ENCODE results near the gene TTC28.

DNA sequence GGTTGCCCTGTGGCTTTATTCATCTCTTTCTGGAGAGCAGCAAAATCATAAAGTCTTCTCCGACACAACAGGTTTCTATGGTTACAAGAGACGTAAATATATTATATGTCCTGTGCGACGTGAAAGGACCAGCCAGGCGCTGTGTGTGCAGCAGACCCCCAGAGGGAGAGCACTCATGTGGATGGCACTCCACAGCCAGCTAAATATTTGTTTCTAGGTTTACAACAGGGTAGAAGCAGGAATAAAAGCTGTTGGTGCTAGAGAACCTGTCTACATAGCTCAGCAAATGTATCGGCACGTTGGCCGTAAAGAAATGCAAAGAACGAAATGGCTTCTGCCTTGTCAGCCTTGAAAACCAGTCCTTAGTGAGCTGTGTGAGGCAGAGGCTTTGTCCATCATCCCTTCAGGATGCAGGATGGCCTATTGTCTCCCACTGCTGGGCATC is 626.8 kb downstream of the TTC28 start:
- no peak for TF ChIP-seq KLF8 (tag by site-specific recombination; IDR thresholded peaks at IDR 0.05)
- no peak for TF ChIP-seq RBAK (tag by site-specific recombination; IDR thresholded peaks at IDR 0.05)
- TF ChIP-seq, protein P1, sequence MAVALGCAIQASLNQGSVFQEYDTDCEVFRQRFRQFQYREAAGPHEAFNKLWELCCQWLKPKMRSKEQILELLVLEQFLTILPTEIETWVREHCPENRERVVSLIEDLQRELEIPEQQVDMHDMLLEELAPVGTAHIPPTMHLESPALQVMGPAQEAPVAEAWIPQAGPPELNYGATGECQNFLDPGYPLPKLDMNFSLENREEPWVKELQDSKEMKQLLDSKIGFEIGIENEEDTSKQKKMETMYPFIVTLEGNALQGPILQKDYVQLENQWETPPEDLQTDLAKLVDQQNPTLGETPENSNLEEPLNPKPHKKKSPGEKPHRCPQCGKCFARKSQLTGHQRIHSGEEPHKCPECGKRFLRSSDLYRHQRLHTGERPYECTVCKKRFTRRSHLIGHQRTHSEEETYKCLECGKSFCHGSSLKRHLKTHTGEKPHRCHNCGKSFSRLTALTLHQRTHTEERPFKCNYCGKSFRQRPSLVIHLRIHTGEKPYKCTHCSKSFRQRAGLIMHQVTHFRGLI (tag by site-specific recombination; IDR thresholded peaks at IDR 0.05), result no peak
- TF ChIP-seq, protein P2, sequence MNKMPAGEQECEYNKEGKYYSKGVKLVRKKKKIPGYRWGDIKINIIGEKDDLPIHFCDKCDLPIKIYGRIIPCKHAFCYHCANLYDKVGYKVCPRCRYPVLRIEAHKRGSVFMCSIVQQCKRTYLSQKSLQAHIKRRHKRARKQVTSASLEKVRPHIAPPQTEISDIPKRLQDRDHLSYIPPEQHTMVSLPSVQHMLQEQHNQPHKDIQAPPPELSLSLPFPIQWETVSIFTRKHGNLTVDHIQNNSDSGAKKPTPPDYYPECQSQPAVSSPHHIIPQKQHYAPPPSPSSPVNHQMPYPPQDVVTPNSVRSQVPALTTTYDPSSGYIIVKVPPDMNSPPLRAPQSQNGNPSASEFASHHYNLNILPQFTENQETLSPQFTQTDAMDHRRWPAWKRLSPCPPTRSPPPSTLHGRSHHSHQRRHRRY (tag by site-specific recombination; IDR thresholded peaks at IDR 0.05), result no peak
- no peak for TF ChIP-seq ZNF514 (tag by site-specific recombination; IDR thresholded peaks at IDR 0.05)
- no peak for TF ChIP-seq ZNF10 (tag by site-specific recombination; IDR thresholded peaks at IDR 0.05)

All from HEK293 (cell line).